Neural cell (in vitro differentiated cells): ENCODE measurements around the gene PANK4. TPM values are rescaled to one million over a fixed set of nuclear protein-coding genes. Genes with fewer than 3 reads are reported as not detected.
"Not testable (repeated sequence)": the region's sequence is repeated elsewhere in the genome, so short reads cannot be mapped to it uniquely, and the experiment has no call there.

ENCODE experiments used
- H2AFZ ChIP-seq: fragments of 200-600, 300-800 bp; sonication (generic), shearing (Covaris generic); 2 replicates; pipeline ENCODE4 v1.6.0; 2014; ENCODE audit warnings: low read depth, mild to moderate bottlenecking, antibody characterized with exemption, low read length, moderate library complexity
- H3F3A ChIP-seq: fragments of 200-600 bp; shearing (Covaris generic); 2 replicates; pipeline ENCODE4 v1.6.1; 2016; ENCODE audit warnings: mild to moderate bottlenecking, moderate library complexity, mixed read lengths, antibody characterized with exemption, low read length; ENCODE audit not compliant: insufficient read depth, poor library complexity, severe bottlenecking
- H3K27ac ChIP-seq: fragments of 200-600, 300-800 bp; sonication (generic), shearing (Covaris generic); 2 replicates; pipeline ENCODE4 v1.5.1; 2014; ENCODE audit warnings: mild to moderate bottlenecking, low read length, moderate library complexity
- H3K27me3 ChIP-seq: fragments of 300-800, 200-600 bp; sonication (generic), shearing (Covaris generic); 2 replicates; pipeline ENCODE4 v1.6.0; 2014; ENCODE audit warnings: mild to moderate bottlenecking, low read depth, low read length, moderate library complexity; ENCODE audit not compliant: insufficient read depth
- H3K36me3 ChIP-seq: fragments of 300-800, 200-600 bp; sonication (generic), shearing (Covaris generic); 2 replicates; pipeline ENCODE4 v1.5.1; 2014; ENCODE audit warnings: mild to moderate bottlenecking, antibody characterized with exemption, low read length, moderate library complexity; ENCODE audit not compliant: insufficient read depth
- H3K4me2 ChIP-seq: fragments of 300-800, 200-600 bp; sonication (generic), shearing (Covaris generic); 2 replicates; pipeline ENCODE4 v1.6.0; 2014; ENCODE audit warnings: mild to moderate bottlenecking, low read length
- H3K4me3 ChIP-seq: fragments of 300-800, 200-600 bp; sonication (generic), shearing (Covaris generic); 2 replicates; pipeline ENCODE4 v1.5.1; 2014; ENCODE audit warnings: mild to moderate bottlenecking, low read length, moderate library complexity
- H3K79me2 ChIP-seq: fragments of 200-600 bp; shearing (Covaris generic); replicated peaks from 2 replicates; pipeline ENCODE4 v1.6.0; 2014; ENCODE audit warnings: mild to moderate bottlenecking, low read length, moderate library complexity; ENCODE audit not compliant: insufficient read depth
- H3K9ac ChIP-seq: fragments of 300-800, 200-600 bp; sonication (generic), shearing (Covaris generic); 2 replicates; pipeline ENCODE4 v1.6.1; 2016; ENCODE audit warnings: mild to moderate bottlenecking, low read length, mixed read lengths
- H3K9me2 ChIP-seq: fragments of 200-600 bp; shearing (Covaris generic); 2 replicates; pipeline ENCODE4 v1.6.1; 2016; ENCODE audit warnings: mild to moderate bottlenecking, low read length, mixed read lengths; ENCODE audit not compliant: insufficient read depth
- H3K9me3 ChIP-seq: fragments of 200-600, 300-800 bp; sonication (generic), shearing (Covaris generic); 2 replicates; pipeline ENCODE4 v1.6.1; 2016; ENCODE audit warnings: mild to moderate bottlenecking, mixed run types, low read length, moderate library complexity, mixed read lengths
- H4K20me1 ChIP-seq: fragments of 200-600 bp; shearing (Covaris generic); 2 replicates; pipeline ENCODE4 v1.6.1; 2016; ENCODE audit warnings: mild to moderate bottlenecking, mixed run types; ENCODE audit not compliant: insufficient read depth
- CTCF ChIP-seq: fragments of 450-650 bp; IDR thresholded peaks from 2 replicates; pipeline ENCODE4 v1.5.1; 2014; ENCODE audit warnings: antibody characterized with exemption, mild to moderate bottlenecking, moderate library complexity; ENCODE audit not compliant: poor library complexity, severe bottlenecking
- EP300 ChIP-seq: fragments of 450-650 bp; conservative IDR thresholded peaks from 2 replicates; pipeline ENCODE4 v1.6.1; 2014; ENCODE audit warnings: antibody characterized with exemption, mild to moderate bottlenecking, moderate library complexity; ENCODE audit not compliant: poor library complexity, severe bottlenecking
- EZH2 ChIP-seq: fragments of 200-600, 300-800 bp; shearing (Covaris generic), sonication (generic); IDR thresholded peaks from 2 replicates; pipeline ENCODE4 v1.6.1; 2014; ENCODE audit warnings: antibody characterized with exemption, low read length, borderline replicate concordance, mild to moderate bottlenecking; ENCODE audit not compliant: insufficient read depth, poor library complexity, severe bottlenecking
- MXI1 ChIP-seq: fragments of 450-650 bp; conservative IDR thresholded peaks from 2 replicates; pipeline ENCODE4 v1.6.1; 2014; ENCODE audit warnings: antibody characterized with exemption, mild to moderate bottlenecking; ENCODE audit not compliant: poor library complexity, severe bottlenecking
- POLR2AphosphoS5 ChIP-seq: IDR thresholded peaks from 2 replicates; pipeline ENCODE4 v1.6.1; 2012
- RAD21 ChIP-seq: fragments of 450-650 bp; conservative IDR thresholded peaks from 2 replicates; pipeline ENCODE4 v1.6.1; 2014; ENCODE audit warnings: antibody characterized with exemption, mild to moderate bottlenecking, moderate library complexity
- SMC3 ChIP-seq: fragments of 450-650 bp; conservative IDR thresholded peaks from 2 replicates; pipeline ENCODE4 v1.6.1; 2014; ENCODE audit warnings: antibody characterized with exemption, mild to moderate bottlenecking, moderate library complexity; ENCODE audit not compliant: poor library complexity
- TAF1 ChIP-seq: IDR thresholded peaks from 2 replicates; pipeline ENCODE4 v1.6.1; 2012; ENCODE audit warnings: low read depth
- polyA plus RNA-seq: library from polyadenylated mRNA; depleted of rRNA; stranded (reverse); fragments of >200 nt; gene quantifications from 2 replicates; pipeline ENCODE4 v1.2.3, GENCODE V29; 2014
- TF ChIP-seq, protein P1 (sequence below): IDR thresholded peaks from 2 replicates; pipeline ENCODE4 v1.6.1; 2012; ENCODE audit warnings: borderline replicate concordance

The PANK4 gene
- polyA plus RNA-seq, 1 donor from 2014 or later = 37.9 TPM

- not testable (repeated sequence) for H3K9me3 ChIP-seq, H4K20me1 ChIP-seq, H3K36me3 ChIP-seq, H3K9ac ChIP-seq, H3K79me2 ChIP-seq, H3K4me3 ChIP-seq, H3K27me3 ChIP-seq, H3K27ac ChIP-seq, H3K4me2 ChIP-seq, H3K9me2 ChIP-seq, H2AFZ ChIP-seq, H3F3A ChIP-seq
Measured at GRCh38 chr1:2568187-2568816, 41.9 kb upstream of the PANK4 start.

GRCh38 chr1:2567083-2567679, 40.8 kb upstream of the PANK4 start:
- Histone ChIP-seq H3K9ac (no peak overlapping the region), H3K9me3 (no peaks in the 10 kb centered on the region), H3K4me3 (no peak overlapping the region), H3K27me3 (no peaks in the 10 kb centered on the region), H3K79me2 (no peaks in the 10 kb centered on the region), H3K27ac (no peak overlapping the region), H3K36me3 (no peaks in the 10 kb centered on the region), H3F3A (no peaks in the 10 kb centered on the region), H2AFZ (no peak overlapping the region), H3K4me2 (no peak overlapping the region), H4K20me1 (no peaks in the 10 kb centered on the region), H3K9me2 (no peaks in the 10 kb centered on the region)
- no peak for TF ChIP-seq SMC3
- TF ChIP-seq, protein P1, sequence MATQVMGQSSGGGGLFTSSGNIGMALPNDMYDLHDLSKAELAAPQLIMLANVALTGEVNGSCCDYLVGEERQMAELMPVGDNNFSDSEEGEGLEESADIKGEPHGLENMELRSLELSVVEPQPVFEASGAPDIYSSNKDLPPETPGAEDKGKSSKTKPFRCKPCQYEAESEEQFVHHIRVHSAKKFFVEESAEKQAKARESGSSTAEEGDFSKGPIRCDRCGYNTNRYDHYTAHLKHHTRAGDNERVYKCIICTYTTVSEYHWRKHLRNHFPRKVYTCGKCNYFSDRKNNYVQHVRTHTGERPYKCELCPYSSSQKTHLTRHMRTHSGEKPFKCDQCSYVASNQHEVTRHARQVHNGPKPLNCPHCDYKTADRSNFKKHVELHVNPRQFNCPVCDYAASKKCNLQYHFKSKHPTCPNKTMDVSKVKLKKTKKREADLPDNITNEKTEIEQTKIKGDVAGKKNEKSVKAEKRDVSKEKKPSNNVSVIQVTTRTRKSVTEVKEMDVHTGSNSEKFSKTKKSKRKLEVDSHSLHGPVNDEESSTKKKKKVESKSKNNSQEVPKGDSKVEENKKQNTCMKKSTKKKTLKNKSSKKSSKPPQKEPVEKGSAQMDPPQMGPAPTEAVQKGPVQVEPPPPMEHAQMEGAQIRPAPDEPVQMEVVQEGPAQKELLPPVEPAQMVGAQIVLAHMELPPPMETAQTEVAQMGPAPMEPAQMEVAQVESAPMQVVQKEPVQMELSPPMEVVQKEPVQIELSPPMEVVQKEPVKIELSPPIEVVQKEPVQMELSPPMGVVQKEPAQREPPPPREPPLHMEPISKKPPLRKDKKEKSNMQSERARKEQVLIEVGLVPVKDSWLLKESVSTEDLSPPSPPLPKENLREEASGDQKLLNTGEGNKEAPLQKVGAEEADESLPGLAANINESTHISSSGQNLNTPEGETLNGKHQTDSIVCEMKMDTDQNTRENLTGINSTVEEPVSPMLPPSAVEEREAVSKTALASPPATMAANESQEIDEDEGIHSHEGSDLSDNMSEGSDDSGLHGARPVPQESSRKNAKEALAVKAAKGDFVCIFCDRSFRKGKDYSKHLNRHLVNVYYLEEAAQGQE = no peak
- TF ChIP-seq MXI1 = no peak

GRCh38 chr1:2566101-2567045, 40.0 kb upstream of the PANK4 start:
- Histone ChIP-seq H3K9me2 (no peaks in the 10 kb centered on the region), H3K79me2 (no peaks in the 10 kb centered on the region), H3K4me2 (no peak overlapping the region), H3K36me3 (no peaks in the 10 kb centered on the region), H3K9ac (no peak overlapping the region), H2AFZ (no peak overlapping the region), H3F3A (no peaks in the 10 kb centered on the region), H3K9me3 (no peaks in the 10 kb centered on the region), H4K20me1 (no peaks in the 10 kb centered on the region), H3K4me3 (no peak overlapping the region), H3K27me3 (no peaks in the 10 kb centered on the region), H3K27ac (no peak overlapping the region)
- TF ChIP-seq MXI1 = no peak
- no peak for TF ChIP-seq TAF1
- no peak for TF ChIP-seq CTCF
- TF ChIP-seq EP300 = no peak
- no peak for TF ChIP-seq SMC3
- TF ChIP-seq, protein P1 = no peak
- TF ChIP-seq POLR2AphosphoS5 = no peak
- TF ChIP-seq RAD21 = no peak
- TF ChIP-seq EZH2 = no peak
